ENCODE measurements around the gene SLC10A7. TPM values are rescaled to one million over a fixed set of nuclear protein-coding genes. Genes with fewer than 3 reads are reported as not detected.

Gene SLC10A7
- 10 to 100 TPM; 12.9 to 28.1 (median 19.5) TPM for total RNA-seq

- no peak for TF ChIP-seq POLR2A (IDR thresholded peaks at IDR 0.05)
- no peak for TF ChIP-seq CTCF (IDR thresholded peaks at IDR 0.05)
- DNase-seq, result peak; percentile 73 to 88 (median 83)
- H3K36me3 ChIP-seq, result no peaks in the 10 kb centered on the region
- peak within 1 kb of the TSS; percentile 77 to 87 (median 82) for H3K27ac ChIP-seq
- peak within 1 kb of the TSS; percentile 80 to 97 (median 94) for H3K4me3 ChIP-seq
- no peaks in the 10 kb centered on the region for H3K27me3 ChIP-seq
- no peaks in the 10 kb centered on the region for H3K9me3 ChIP-seq
- peaks cover 0 to 14% (median 3%) of the 10 kb centered on the region in 4 donors for H3K4me1 ChIP-seq
Observed at GRCh38 chr4:146521541-146522097, at the start of gene SLC10A7. TSS of gene SLC10A7 (minus strand) at chr4:146521940. CDS start at chr4:146521717, 223 bp downstream.

GRCh38 chr4:146567396-146567795 is 45.7 kb upstream of the SLC10A7 start:
- Histone ChIP-seq H3K36me3 (no peaks in the 10 kb centered on the region), H3K27ac (no peak overlapping the region), H3K27me3 (no peaks in the 10 kb centered on the region), H3K9me3 (no peaks in the 10 kb centered on the region), H3K4me1 (no peaks in the 10 kb centered on the region), H3K4me3 (no peak overlapping the region)
- DNase-seq, result no peak
- TF ChIP-seq CTCF (IDR thresholded peaks at IDR 0.05) (no peak), POLR2A (IDR thresholded peaks at IDR 0.05) (no peak)

- TF ChIP-seq CTCF (IDR thresholded peaks at IDR 0.05) (no peak), POLR2A (IDR thresholded peaks at IDR 0.05) (no peak)
- Histone ChIP-seq H3K4me1 (no peaks in the 10 kb centered on the region), H3K27ac (no peak overlapping the region), H3K36me3 (no peaks in the 10 kb centered on the region), H3K9me3 (no peaks in the 10 kb centered on the region), H3K27me3 (no peaks in the 10 kb centered on the region), H3K4me3 (no peak overlapping the region)
- no peak for DNase-seq
Observed at GRCh38 chr4:146564492-146564891, 42.8 kb upstream of the SLC10A7 start.

GRCh38 chr4:146550161-146550560 is 28.4 kb upstream of the SLC10A7 start:
- no peaks in the 10 kb centered on the region for H3K36me3 ChIP-seq
- H3K4me1 ChIP-seq, result no peaks in the 10 kb centered on the region
- TF ChIP-seq POLR2A (IDR thresholded peaks at IDR 0.05) (no peak), CTCF (IDR thresholded peaks at IDR 0.05) (no peak)
- no peak for DNase-seq
- no peak overlapping the region for H3K27ac ChIP-seq
- no peaks in the 10 kb centered on the region for H3K27me3 ChIP-seq
- H3K9me3 ChIP-seq, result no peaks in the 10 kb centered on the region
- H3K4me3 ChIP-seq, result no peak overlapping the region

GRCh38 chr4:146548443-146548842 is 26.7 kb upstream of the SLC10A7 start:
- TF ChIP-seq POLR2A (IDR thresholded peaks at IDR 0.05), result no peak
- TF ChIP-seq CTCF (IDR thresholded peaks at IDR 0.05), result no peak
- Histone ChIP-seq H3K36me3 (no peaks in the 10 kb centered on the region), H3K27me3 (no peaks in the 10 kb centered on the region), H3K27ac (no peak overlapping the region), H3K4me3 (no peak overlapping the region), H3K9me3 (no peaks in the 10 kb centered on the region), H3K4me1 (no peaks in the 10 kb centered on the region)
- DNase-seq, result no peak

GRCh38 chr4:146545102-146545501 is 23.4 kb upstream of the SLC10A7 start:
- no peak for DNase-seq
- Histone ChIP-seq H3K4me3 (no peak overlapping the region), H3K27ac (no peak overlapping the region), H3K36me3 (no peaks in the 10 kb centered on the region), H3K27me3 (no peaks in the 10 kb centered on the region), H3K4me1 (no peaks in the 10 kb centered on the region), H3K9me3 (no peaks in the 10 kb centered on the region)
- TF ChIP-seq POLR2A (IDR thresholded peaks at IDR 0.05) (no peak), CTCF (IDR thresholded peaks at IDR 0.05) (no peak)
